ENCODE measurements around the gene KRTAP6-3.

The KRTAP6-3 gene

DNA sequence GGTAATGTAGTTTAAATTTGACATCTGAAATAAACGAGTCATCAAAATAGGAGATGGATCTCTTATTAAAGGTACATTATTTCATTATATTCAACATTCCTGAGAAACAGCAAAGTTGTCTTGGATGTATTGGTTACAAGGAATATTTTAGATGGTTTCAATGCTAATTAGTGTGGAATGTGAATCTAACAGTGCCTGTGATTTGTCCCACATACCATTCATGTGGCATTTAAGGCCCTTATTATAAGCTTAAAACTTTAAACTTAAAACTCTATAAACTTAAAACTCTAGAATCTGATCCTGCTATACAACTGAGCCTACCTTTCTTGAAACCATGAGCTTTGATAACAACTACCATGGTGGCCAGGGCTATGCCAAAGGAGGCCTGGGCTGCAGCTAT lies 8.5 kb downstream of the KRTAP6-3 start, which contains the start of gene KRTAP22-1:
Gene KRTAP22-1 (plus strand): TSS at position 301 of the 400 bp plus-strand sequence.
- TF ChIP-seq, protein P1, sequence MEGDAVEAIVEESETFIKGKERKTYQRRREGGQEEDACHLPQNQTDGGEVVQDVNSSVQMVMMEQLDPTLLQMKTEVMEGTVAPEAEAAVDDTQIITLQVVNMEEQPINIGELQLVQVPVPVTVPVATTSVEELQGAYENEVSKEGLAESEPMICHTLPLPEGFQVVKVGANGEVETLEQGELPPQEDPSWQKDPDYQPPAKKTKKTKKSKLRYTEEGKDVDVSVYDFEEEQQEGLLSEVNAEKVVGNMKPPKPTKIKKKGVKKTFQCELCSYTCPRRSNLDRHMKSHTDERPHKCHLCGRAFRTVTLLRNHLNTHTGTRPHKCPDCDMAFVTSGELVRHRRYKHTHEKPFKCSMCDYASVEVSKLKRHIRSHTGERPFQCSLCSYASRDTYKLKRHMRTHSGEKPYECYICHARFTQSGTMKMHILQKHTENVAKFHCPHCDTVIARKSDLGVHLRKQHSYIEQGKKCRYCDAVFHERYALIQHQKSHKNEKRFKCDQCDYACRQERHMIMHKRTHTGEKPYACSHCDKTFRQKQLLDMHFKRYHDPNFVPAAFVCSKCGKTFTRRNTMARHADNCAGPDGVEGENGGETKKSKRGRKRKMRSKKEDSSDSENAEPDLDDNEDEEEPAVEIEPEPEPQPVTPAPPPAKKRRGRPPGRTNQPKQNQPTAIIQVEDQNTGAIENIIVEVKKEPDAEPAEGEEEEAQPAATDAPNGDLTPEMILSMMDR (IDR thresholded peaks at IDR 0.05; ENCODE audit: insufficient read depth, low read depth, low read length, missing control alignments) = no peak
- no peak within 1 kb of the TSS for H3K4me3 ChIP-seq (ENCODE audit: low read length)
- no peak for DNase-seq (ENCODE audit: low read depth)

DNA sequence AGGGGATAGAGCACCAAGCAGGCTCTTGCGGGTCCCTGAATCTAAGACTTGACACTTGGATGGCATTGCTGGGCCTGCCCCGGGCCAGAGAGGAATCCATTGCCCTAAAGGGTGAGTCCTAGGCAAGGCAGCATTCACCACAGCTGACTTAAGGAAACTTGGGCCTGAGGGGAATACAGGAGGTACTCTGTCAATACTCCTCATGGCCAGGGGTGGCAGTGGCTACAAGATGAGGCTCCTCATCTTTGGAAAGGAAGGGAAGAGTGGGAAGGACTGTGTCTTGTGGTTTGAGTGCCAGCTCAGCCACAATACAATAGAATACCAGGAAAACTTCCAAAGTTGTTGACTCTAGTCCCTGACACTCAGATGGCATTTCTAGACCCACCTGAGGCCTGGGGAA lies 13.7 kb downstream of the KRTAP6-3 start:
- TF ChIP-seq, protein P1 (IDR thresholded peaks at IDR 0.05; ENCODE audit: insufficient read depth, low read depth, low read length, missing control alignments) = no peak
- no peak for DNase-seq (ENCODE audit: low read depth)
- no peak overlapping the region for H3K4me3 ChIP-seq (ENCODE audit: low read length)

- DNase-seq (ENCODE audit: low read depth) = no peak
- TF ChIP-seq, protein P1 (IDR thresholded peaks at IDR 0.05; ENCODE audit: insufficient read depth, low read depth, low read length, missing control alignments) = no peak
- H3K4me3 ChIP-seq (ENCODE audit: low read length) = no peak overlapping the region
These were observed 19.9 kb downstream of the KRTAP6-3 start for GRCh38 chr21:30612132-30612531.

GRCh38 chr21:30613836-30614235 lies 21.6 kb downstream of the KRTAP6-3 start, which contains the start of gene KRTAP6-1:
Gene KRTAP6-1, minus strand, starts transcription at chr21:30613930. Its CDS starts 26 bp downstream, at chr21:30613904.
- TF ChIP-seq, protein P1 (IDR thresholded peaks at IDR 0.05; ENCODE audit: insufficient read depth, low read depth, low read length, missing control alignments) = no peak
- no peak within 1 kb of the TSS for H3K4me3 ChIP-seq (ENCODE audit: low read length)

DNA sequence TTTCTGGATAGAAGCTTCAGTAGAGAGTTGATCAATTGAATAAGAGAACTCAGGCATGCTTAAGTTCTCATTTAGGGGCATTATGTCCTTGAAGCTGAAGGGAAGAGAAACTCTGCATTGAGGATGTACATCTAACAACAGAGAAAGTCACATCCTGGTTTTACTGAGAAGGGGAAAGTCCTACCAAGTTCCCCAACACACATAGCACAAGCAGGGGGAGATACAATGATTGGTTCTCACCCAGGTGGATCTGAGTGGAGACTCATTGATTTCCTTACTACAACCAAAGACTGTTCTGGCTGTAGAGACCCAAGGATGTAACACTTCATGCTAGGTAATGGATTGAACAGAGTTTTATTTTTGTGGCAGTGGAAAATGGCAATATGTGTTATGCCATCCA lies 23.0 kb downstream of the KRTAP6-3 start:
- no peak for DNase-seq (ENCODE audit: low read depth)
- no peak overlapping the region for H3K4me3 ChIP-seq (ENCODE audit: low read length)
- TF ChIP-seq, protein P1 (IDR thresholded peaks at IDR 0.05; ENCODE audit: insufficient read depth, low read depth, low read length, missing control alignments) = no peak

More at GRCh38 chr21:30613836-30614235, 21.6 kb downstream of the KRTAP6-3 start, which contains the start of gene KRTAP6-1:
- DNase-seq (ENCODE audit: low read depth) = no peak

GRCh38 chr21:30616125-30616524 lies 23.9 kb downstream of the KRTAP6-3 start, which contains the start of gene KRTAP20-1:
Gene KRTAP20-1, plus strand, starts transcription at chr21:30616425. Its CDS starts 30 bp downstream, at chr21:30616455.
- TF ChIP-seq, protein P1 (IDR thresholded peaks at IDR 0.05; ENCODE audit: insufficient read depth, low read depth, low read length, missing control alignments) = no peak

GRCh38 chr21:30620080-30620479 lies 27.8 kb downstream of the KRTAP6-3 start:
- DNase-seq (ENCODE audit: low read depth) = no peak
- no peak overlapping the region for H3K4me3 ChIP-seq (ENCODE audit: low read length)
- TF ChIP-seq, protein P1 (IDR thresholded peaks at IDR 0.05; ENCODE audit: insufficient read depth, low read depth, low read length, missing control alignments) = no peak

More at GRCh38 chr21:30616125-30616524, 23.9 kb downstream of the KRTAP6-3 start, which contains the start of gene KRTAP20-1:
- no peak within 1 kb of the TSS for H3K4me3 ChIP-seq (ENCODE audit: low read length)
- no peak for DNase-seq (ENCODE audit: low read depth)

Data from epithelial cell of esophagus (primary cell).